GM21447 (cell line): ENCODE measurements around the gene NRAP.

ENCODE experiments used
- ATAC-seq: cut with Tn5 transposase; IDR thresholded peaks from one replicate; pipeline ENCODE4 v1.9.1; 2021; ENCODE audit not compliant: unreplicated experiment

The NRAP gene

GRCh38 chr10:113563306-113564088, 100.3 kb downstream of the NRAP start:
- ATAC-seq: peak; percentile 98

DNA sequence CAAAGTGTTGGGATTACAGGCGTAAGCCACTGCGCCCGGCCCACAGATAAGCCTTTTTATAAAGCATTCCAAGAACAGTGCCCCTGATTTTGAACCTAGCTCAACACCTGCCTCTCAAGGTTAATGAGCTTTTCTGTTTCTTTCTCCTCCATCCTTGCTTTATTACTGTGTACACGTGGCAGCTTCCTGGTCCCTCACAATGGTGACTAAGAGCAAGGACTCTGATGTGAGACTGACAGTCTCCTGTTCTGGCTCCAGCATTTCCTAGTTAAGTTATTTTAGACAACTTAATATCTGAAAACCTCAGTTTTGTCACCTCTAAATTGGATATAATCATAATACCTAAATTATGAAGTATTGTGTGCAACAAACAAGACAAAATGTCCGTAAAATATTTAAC, 101.1 kb downstream of the NRAP start:
- ATAC-seq: no peak

GRCh38 chr10:113562069-113562468, 101.8 kb downstream of the NRAP start:
- ATAC-seq: no peak

GRCh38 chr10:113561214-113561613, 102.6 kb downstream of the NRAP start:
- ATAC-seq: no peak

GRCh38 chr10:113560071-113560470, 103.8 kb downstream of the NRAP start:
- ATAC-seq: no peak

GRCh38 chr10:113557903-113558321, 105.9 kb downstream of the NRAP start:
- ATAC-seq: no peak

DNA sequence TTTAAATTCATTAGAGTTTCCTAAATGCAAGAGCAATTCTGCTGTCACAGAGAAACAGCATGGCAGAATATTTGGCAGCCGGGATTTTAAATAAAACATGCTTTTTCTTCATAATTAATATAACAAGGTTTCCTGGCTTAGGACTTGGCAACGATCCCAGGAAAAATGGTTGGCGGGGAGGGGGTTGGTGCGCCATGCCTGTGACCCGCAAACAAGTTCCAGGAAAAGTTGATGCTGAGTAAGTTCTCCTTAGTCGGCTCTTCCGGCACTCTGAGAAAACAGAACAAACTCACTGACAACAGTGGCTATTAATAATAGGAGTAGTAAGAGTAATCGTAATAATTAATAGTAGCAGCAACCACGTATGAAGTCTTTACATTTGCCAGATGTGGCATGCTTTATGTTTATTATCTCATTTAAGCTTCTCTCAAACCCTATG, 106.4 kb downstream of the NRAP start:
- no peak for ATAC-seq

GRCh38 chr10:113555751-113556150, 108.1 kb downstream of the NRAP start:
- no peak for ATAC-seq

DNA sequence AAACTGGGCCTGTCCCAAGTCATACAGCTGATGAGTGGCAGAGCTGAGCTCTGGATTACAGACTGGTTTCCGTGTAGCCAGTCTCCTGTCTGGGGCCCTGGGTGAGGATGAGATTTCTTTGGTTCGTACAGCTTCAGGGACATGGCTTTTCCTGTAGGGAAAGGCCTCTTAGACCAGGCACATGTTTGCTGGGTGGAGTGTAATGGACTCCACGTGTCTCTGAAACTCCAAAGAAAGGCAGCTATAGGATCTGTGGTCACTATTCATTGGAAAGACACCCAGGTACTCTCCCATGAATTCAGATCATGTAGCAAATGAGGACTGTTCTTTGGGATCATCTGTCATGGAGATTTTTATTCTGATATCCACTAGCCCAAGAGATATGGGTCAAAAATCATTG, 108.6 kb downstream of the NRAP start:
- ATAC-seq: no peak

DNA sequence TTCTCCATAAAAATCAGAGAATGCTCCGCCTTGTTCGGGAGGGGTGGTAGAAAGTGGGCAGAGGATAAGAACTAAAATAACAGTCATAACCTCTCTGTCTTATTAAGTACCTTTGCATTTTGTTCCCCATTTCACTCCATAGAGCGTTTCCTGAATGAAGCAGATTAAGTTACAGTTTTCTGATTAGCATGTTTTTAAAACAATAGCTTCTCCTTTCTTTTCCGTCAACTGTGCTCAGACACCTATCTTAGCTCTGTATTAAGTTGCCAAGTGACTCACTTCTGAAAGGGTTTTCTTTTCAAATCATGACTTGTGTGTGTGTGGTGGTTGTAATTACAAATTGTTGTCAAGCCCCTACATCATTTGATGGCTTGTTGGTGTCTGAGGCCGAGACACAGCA, 109.6 kb downstream of the NRAP start:
- no peak for ATAC-seq

GRCh38 chr10:113553149-113553548, 110.7 kb downstream of the NRAP start:
- no peak for ATAC-seq

DNA sequence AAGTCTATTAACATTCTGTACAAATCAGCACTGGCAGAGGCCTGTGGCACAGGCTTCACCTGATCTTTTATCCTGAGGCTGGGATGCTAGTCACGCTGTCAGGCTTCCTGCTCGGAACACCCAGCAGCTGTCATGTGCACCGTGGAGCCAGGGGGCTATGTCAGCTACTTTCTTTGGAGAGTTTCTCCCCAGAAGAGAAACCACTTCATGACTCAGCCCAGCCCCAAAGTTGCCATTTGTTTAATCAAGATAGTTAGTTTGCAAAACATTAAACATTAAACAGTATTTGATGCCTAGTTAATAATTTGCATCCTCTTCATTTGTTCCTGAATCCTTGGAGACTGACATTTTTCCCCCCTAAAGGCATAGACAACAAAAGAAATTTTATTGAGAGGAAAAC, 111.1 kb downstream of the NRAP start, which contains the start of gene HABP2:
Gene HABP2, plus strand, starts transcription at position 353 of the 400 bp plus-strand sequence. CDS start 69 bp downstream, outside the sequence.
- no peak for ATAC-seq

DNA sequence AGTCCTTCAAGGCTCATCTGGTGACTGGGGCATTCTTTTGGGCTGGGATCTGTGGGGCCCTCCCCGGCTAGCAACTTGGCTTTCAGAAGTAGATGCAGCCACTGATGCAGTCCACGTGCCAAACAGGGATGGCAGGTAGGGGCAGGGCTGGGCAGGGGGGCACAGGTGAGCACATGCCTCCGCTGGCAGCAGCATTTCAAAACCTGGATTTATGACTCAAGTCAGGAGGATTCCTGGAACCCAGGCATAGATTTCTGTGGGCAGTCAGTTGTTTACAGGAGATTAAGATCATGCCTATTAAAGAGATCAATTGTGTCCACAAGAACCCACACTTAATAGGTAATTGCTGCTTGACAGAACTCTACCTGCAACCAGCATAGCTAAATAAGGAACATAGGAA, 111.8 kb downstream of the NRAP start:
- ATAC-seq: no peak

DNA sequence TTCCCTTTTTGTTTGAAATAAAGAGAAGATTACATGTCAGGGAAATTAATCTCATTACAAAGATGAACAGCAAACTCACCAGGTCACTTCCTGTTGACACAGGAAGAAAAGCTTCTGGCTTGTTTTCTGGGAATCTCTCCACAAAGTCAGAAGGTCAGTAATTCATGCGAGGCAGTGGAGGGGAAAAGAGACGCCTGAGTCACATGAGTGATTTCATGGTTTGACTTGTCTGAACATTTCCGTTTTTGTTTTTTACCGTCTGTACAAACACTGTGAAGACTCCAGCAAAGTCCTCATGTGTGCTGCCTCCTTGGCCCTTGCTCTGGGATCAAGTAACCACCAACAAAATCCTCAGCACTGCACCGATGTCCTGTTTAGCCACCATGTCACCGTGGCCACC, 113.5 kb downstream of the NRAP start:
- no peak for ATAC-seq

DNA sequence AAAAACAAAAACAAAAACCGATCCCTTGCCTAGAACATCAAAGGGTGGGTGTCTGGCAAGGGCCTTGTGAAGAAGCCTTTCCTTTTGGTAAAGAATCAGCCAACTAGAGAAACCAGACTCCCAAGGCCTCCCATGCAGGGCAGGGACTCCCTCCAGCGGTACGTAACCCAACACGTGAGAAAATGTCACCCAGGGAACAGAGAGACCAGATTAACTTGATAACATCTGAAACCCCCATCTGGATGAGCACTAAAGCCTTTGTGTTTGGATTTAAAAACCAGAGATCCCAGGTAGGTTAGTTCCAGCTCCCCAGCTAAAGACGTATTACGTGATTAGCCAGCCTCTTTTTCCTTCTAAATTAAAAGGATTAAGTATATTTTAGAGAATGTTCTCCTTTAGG, 114.0 kb downstream of the NRAP start:
- ATAC-seq: no peak

- no peak for ATAC-seq
Observed at GRCh38 chr10:113547426-113547825, 116.4 kb downstream of the NRAP start.

DNA sequence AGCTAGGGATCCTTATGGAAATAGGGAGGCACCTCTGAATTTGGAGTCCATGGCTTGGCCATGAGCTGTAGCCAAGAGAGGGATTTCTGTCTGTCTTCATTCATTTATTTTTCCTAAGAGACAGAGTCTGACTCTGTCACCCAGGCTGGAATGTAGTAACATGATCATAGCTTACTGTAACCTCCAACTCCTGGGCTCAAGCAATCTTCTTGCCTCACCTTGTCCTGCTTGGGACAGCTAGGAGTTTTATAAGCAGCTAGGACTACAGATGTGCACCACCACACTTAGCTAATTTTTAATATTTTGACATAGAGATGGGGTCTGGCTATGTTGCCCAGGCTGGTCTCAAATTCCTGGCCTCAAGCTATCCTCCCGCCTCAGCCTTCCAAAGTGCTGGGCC, 119.4 kb downstream of the NRAP start:
- ATAC-seq: no peak

- no peak for ATAC-seq
Observed at GRCh38 chr10:113543107-113543955, 120.5 kb downstream of the NRAP start.

GRCh38 chr10:113541549-113541927, 122.3 kb downstream of the NRAP start:
- no peak for ATAC-seq

DNA sequence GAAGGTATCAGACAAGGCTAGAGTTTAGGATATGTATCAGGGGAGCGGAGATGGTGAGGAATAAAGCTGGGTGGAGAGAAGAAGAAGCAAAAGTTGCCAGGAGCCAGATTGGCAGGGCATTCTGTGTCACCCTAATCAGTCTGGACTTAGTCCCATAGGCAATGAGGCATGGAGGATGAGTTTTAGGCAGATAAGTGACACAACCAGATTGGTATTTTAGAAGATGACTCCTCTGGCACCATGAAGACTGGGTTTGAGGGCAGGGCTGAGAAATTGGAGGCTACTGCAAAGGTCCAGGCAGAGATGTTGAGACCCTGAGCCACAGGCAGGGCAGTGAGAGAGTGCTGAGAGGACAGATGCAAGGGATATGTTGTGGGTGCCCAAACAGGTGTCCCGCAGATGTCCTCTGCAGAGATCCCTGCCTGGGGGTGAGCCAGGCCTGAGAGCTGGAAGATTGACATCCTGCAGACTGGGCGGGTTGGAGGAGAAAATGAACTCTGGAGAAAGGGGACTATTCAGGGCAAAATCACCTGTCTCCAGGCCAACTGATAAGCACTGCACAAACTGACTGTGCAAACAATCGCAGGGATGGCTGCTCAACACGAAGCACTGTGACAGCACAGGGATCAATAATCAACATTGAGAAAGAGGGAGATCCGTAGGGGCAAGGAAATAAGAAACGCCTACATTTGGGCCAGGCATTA, 122.8 kb downstream of the NRAP start:
- ATAC-seq: no peak

DNA sequence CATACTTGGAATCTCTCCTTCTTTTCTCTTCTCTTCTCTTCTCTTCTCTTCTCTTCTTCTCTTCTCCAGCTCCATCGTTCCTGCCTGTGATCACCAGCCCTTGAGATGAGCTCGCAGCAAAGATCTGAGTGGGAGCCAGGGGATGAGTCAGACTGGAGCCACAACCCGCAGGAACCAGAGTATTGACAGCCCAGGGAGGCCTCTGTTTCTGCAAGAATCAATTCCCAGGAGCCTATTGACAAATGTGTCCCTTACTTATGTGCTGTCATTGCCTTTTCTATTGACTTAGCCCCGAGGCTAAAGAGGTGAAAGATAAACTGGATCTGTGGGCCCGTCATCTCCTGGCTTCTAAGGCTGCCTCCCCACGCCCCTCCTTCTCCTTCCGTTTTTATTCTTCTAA, 124.1 kb downstream of the NRAP start:
- ATAC-seq: no peak
